ENCODE results near the gene TJP2.

DNA sequence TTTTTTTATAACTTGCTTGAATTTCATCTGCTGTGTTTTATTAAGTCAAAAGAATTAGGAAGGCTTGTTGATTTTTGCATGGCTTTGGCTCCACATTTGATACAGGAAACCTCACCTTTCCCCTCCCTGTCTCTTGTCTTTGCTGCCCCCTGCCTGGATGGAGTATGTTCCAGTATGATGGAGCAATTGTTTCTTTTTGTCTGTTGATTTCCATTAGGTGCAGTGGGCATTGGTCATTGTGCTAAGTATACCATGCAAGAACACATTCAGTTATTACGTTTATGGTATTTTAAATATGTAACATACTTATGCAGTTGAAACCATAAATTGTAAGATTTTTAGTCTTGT lies 19.6 kb downstream of the TJP2 start:
- TF ChIP-seq EP300 (IDR thresholded peaks at IDR 0.05) (no peak), CTCF (IDR thresholded peaks at IDR 0.05) (no peak), POLR2AphosphoS5 (IDR thresholded peaks at IDR 0.05) (no peak), POLR2A (IDR thresholded peaks at IDR 0.05) (no peak)
